Testis (tissue), 3 donors: ENCODE data around the gene DDR2. TPM values are rescaled to one million over a fixed set of nuclear protein-coding genes. Genes with fewer than 3 reads are reported as not detected.
"Not testable (repeated sequence)": the region's sequence is repeated elsewhere in the genome, so short reads cannot be mapped to it uniquely, and the experiment has no call there.

Source experiments
- DNase-seq: peaks from one replicate; pipeline ENCODE4 v3.0.0-alpha.2; 2019
- H3K27ac ChIP-seq, 2 donors: fragments of 200-600 bp; sonication (generic); one replicate each; pipeline ENCODE4 v1.5.1; 2019
- H3K27me3 ChIP-seq: fragments of 200-600 bp; sonication (generic); one replicate; pipeline ENCODE4 v1.5.1; 2019
- H3K36me3 ChIP-seq: fragments of 200-600 bp; sonication (generic); one replicate; pipeline ENCODE4 v1.5.1; 2017; ENCODE audit warnings: low read depth; ENCODE audit errors: missing control alignments
- H3K4me1 ChIP-seq: fragments of 200-600 bp; sonication (generic); one replicate; pipeline ENCODE4 v1.5.1; 2019
- H3K4me3 ChIP-seq, 2 donors: fragments of 200-600 bp; sonication (generic); one replicate each; pipeline ENCODE4 v1.5.1; 2017 to 2019
- H3K9me3 ChIP-seq: fragments of 200-600 bp; sonication (generic); one replicate; pipeline ENCODE4 v1.5.1; 2017
- POLR2A ChIP-seq: fragments of 450-650 bp; IDR thresholded peaks from one replicate; pipeline ENCODE4 v1.6.1; 2017; ENCODE audit warnings: antibody characterized with exemption, mild to moderate bottlenecking, moderate library complexity
- WGBS, 2 donors: methylation state at CpG; one replicate each; pipeline ENCODE4 v1.1.5; 2018; 5-methylcytosine and 5-hydroxymethylcytosine counted together
- intact Hi-C: fragments of 100-400 bp; cut with DNase I; formaldehyde crosslinking; loops from one replicate; pipeline ENCODE4 v1.15.1; 2023; ENCODE audit warnings: low total_unique reads
- polyA plus RNA-seq: library from polyadenylated mRNA; stranded (reverse); fragments of 350-450 nt; fragmentation: Illumina TruSeq; extraction: RNeasy Lipid Tissue Mini Kit (QIAGEN cat#74804); gene quantifications from one replicate; pipeline ENCODE4 v1.2.3, GENCODE V29; 2014; ENCODE audit warnings: low read depth, low replicate concordance; ENCODE audit not compliant: insufficient read depth
- total RNA-seq, 2 donors: library from RNA; depleted of rRNA; stranded (reverse); fragments of >200 nt; gene quantifications; one replicate each; pipeline ENCODE4 v1.2.3, GENCODE V29; 2016
- TF ChIP-seq, protein P1 (sequence below), 3 experiments: fragments of 450-650 bp in 2 of 3; fragments of 200-600 bp in 1 of 3; sonication (generic) in 1 of 3; IDR thresholded peaks; one replicate each; pipeline ENCODE4 v1.5.1; 2016 to 2019; ENCODE audit warnings: antibody characterized with exemption in 3 of 3, mild to moderate bottlenecking in 2 of 3, moderate library complexity in 1 of 3

DDR2 gene
- total and polyA plus RNA-seq, 3 donors from 2014 or later = 9.0 to 13.2 (median 9.2) TPM

DNA sequence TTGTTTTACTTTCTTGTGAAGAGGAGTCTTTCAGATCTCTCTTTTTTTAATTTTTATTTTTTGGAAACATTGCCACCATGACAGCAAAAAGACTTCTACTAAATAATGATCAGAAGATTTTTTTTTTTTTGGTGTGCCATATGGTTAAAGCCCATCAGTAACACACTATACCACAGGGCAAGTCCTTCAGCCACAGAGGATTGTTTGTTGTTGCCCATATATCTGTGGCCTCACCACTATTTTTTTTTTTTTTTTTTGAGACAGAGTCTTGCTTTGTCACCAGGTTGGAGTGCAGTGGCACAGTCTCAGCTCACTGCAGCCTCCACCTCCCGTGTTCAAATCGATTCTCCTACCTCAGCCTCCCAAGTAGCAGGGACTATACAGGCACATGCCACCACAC, 41.6 kb upstream of the DDR2 start:
- Histone ChIP-seq H3K36me3 (no peaks in the 10 kb centered on the region), H3K4me3 (no peak overlapping the region), H3K9me3 (no peaks in the 10 kb centered on the region), H3K27me3 (no peaks in the 10 kb centered on the region), H3K27ac (no peak overlapping the region), H3K4me1 (no peaks in the 10 kb centered on the region)
- 94 to 95% methylated on average over 2 of the region's 2 CpGs for WGBS, 2 donors
- DNase-seq = no peak
- no peak for TF ChIP-seq POLR2A
- TF ChIP-seq, protein P1, sequence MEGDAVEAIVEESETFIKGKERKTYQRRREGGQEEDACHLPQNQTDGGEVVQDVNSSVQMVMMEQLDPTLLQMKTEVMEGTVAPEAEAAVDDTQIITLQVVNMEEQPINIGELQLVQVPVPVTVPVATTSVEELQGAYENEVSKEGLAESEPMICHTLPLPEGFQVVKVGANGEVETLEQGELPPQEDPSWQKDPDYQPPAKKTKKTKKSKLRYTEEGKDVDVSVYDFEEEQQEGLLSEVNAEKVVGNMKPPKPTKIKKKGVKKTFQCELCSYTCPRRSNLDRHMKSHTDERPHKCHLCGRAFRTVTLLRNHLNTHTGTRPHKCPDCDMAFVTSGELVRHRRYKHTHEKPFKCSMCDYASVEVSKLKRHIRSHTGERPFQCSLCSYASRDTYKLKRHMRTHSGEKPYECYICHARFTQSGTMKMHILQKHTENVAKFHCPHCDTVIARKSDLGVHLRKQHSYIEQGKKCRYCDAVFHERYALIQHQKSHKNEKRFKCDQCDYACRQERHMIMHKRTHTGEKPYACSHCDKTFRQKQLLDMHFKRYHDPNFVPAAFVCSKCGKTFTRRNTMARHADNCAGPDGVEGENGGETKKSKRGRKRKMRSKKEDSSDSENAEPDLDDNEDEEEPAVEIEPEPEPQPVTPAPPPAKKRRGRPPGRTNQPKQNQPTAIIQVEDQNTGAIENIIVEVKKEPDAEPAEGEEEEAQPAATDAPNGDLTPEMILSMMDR (IDR thresholded peaks at IDR 0.05) = no peak
- intact Hi-C loops = no loop called here

DNA sequence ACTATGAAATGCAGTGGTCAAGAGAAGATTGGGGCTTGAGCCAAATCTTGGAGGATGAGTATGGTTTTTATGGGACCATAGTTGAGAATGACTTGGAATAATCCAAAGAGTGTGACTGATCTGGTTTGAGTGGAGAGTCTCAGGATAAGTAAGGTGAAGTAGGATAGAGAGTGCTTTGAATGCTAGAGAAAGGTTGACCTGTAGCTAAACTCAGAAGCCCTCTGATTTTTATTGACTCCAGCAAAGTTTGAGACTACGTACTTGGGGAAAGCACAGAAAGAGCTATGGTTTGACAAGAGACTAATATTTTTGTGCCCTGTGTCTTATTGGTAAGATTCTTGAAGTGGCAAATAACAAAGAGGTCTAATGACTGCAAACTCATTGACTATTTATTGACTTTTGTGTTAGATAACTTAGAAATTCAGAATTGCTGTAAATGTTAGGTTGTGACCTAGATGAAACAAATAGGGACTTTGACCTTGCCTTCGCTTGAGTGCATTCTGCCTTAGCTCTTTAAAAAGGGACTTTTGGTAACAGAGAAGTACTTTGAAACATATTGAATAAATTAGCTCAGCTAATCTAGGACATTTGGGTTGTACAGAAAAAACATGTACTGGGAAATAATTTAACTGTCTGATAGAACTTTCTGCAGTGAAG, 35.6 kb upstream of the DDR2 start:
- H3K9me3 ChIP-seq = no peaks in the 10 kb centered on the region
- H3K27ac ChIP-seq = peak overlapping the region; percentile 2 to 46
- intact Hi-C loops = no loop called here
- H3K4me1 ChIP-seq = peaks cover 11% of the 10 kb centered on the region
- H3K27me3 ChIP-seq = no peaks in the 10 kb centered on the region
- 48 to 59% methylated on average over 2 of the region's 2 CpGs for WGBS, 2 donors
- DNase-seq = no peak
- H3K4me3 ChIP-seq = no peak overlapping the region
- no peaks in the 10 kb centered on the region for H3K36me3 ChIP-seq
- no peak for TF ChIP-seq POLR2A
- TF ChIP-seq, protein P1 (IDR thresholded peaks at IDR 0.05) = no peak

DNA sequence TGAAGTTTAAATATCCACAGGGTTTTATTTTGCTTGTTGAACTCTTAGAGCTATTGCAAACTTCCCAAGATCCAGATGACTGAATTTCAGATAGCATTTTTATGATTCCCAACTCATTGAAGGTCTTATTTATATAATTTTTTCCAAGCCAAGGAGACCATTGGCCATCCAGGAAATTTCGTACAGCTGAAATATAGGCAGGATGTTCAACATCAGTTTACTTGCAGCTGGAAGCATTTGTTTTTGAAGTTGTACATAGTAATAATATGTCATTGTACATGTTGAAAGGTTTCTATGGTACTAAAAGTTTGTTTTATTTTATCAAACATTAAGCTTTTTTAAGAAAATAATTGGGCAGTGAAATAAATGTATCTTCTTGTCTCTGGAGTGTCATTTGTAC, 32.8 kb upstream of the DDR2 start:
- Histone ChIP-seq H3K27ac (no peak overlapping the region), H3K4me3 (no peak overlapping the region), H3K36me3 (no peaks in the 10 kb centered on the region), H3K27me3 (no peaks in the 10 kb centered on the region), H3K4me1 (peaks cover 11% of the 10 kb centered on the region), H3K9me3 (no peaks in the 10 kb centered on the region)
- WGBS, 2 donors = 85 to 86% methylated on average over 1 of the region's 1 CpG
- no peak for TF ChIP-seq POLR2A
- TF ChIP-seq, protein P1 (IDR thresholded peaks at IDR 0.05) = no peak
- no peak for DNase-seq
- intact Hi-C loops = no loop called here

DNA sequence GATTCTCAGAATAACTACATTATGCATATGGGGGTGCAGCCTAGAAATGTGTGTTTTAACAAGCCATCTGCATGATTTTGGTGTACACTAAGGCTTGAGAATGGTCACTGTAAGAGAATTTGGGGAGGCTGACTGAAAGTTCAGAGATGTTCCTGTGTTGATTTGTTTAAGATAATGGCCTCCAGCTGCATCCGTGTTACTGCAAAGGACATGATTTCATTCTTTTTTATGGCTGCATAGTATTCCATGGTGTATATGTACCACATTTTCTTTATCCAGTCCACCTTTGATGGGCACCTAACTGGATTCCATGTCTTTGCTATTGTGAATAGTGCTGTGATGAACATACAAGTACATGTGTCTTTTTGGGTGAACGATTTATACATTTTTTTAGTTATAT, 29.1 kb upstream of the DDR2 start:
- H3K27ac ChIP-seq, H3K4me1 ChIP-seq, H3K9me3 ChIP-seq, H3K4me3 ChIP-seq, H3K27me3 ChIP-seq, DNase-seq, H3K36me3 ChIP-seq: not testable (repeated sequence)
- 93 to 95% methylated on average over 2 of the region's 2 CpGs for WGBS, 2 donors
- intact Hi-C loops = loop anchor here (10.0 kb wide), 1 partner anchor 408 kb away; no protein-coding TSS in a partner anchor

DNA sequence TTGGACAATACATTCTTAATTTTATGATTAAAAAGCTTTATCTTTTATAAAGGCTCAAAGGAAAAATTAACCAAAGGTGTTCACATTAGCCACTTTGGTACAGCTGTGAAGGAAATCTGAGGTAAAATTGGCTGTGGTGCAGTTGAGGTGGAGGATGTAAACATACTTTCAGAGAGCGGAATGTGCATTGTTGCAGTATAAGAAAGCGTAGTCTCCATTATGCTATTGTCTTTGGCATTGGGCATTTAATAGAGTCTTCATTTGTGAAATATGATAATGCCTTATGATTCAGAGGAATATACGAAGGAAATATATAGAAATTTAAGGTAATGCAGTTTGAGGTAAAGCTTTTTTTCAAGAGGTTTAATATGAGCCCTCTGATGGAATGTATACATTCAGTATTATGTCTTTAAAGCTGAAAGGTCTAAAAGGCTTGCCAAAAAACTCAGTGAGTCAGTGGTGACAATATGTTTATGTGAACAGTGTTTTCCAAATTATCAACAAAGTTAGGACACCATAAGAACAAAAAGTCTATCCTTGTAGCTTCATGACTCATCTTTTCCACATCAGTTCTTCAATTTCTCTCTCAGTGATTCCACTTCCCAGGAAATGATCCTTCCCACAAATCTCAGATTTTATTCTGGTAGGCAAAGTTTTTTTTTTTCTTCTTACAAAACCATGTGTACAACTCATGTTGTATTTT, 26.9 kb upstream of the DDR2 start:
- TF ChIP-seq POLR2A = no peak
- TF ChIP-seq, protein P1 (IDR thresholded peaks at IDR 0.05) = no peak
- H3K27ac ChIP-seq = no peak overlapping the region
- H3K4me3 ChIP-seq = no peak overlapping the region
- H3K9me3 ChIP-seq = no peaks in the 10 kb centered on the region
- no peaks in the 10 kb centered on the region for H3K27me3 ChIP-seq
- H3K36me3 ChIP-seq = no peaks in the 10 kb centered on the region
- WGBS, 2 donors = 93 to 96% methylated on average over 3 of the region's 3 CpGs
- no peaks in the 10 kb centered on the region for H3K4me1 ChIP-seq
- no peak for DNase-seq
- intact Hi-C loops = loop anchor here (10.0 kb wide), 1 partner anchor 411 kb away; no protein-coding TSS in a partner anchor
